Neural progenitor cell (in vitro differentiated cells): ENCODE data around the gene CRACR2A.

Experiments used
- CTCF ChIP-seq: fragments of 200-600 bp; sonication (generic); IDR thresholded peaks from 2 replicates; pipeline ENCODE4 v1.5.1; 2017; ENCODE audit warnings: antibody characterized with exemption, mild to moderate bottlenecking
- EZH2 ChIP-seq: fragments of 200-600 bp; sonication (generic); IDR thresholded peaks from 2 replicates; pipeline ENCODE4 v1.6.1; 2017; ENCODE audit warnings: antibody characterized with exemption, mild to moderate bottlenecking, moderate library complexity
- EZH2phosphoT487 ChIP-seq: fragments of 200-600 bp; sonication (generic); IDR thresholded peaks from 2 replicates; pipeline ENCODE4 v1.6.1; 2017; ENCODE audit warnings: antibody characterized with exemption

GRCh38 chr12:3713483-3713882, 39.4 kb downstream of the CRACR2A start:
- TF ChIP-seq CTCF (no peak), EZH2phosphoT487 (no peak), EZH2 (no peak)
